ENCODE measurements around the gene INHBB.
"Not testable (repeated sequence)": the region's sequence is repeated elsewhere in the genome, so short reads cannot be mapped to it uniquely, and the experiment has no call there.

INHBB gene

GRCh38 chr2:120376679-120377640 is 31.0 kb downstream of the INHBB start:
- in situ Hi-C loops (cut with MboI; ENCODE audit: low sequenced_read_pairs): no loop called here

- in situ Hi-C loops (cut with MboI; ENCODE audit: low sequenced_read_pairs): no loop called here
Observed at GRCh38 chr2:120378605-120379004, 32.7 kb downstream of the INHBB start.

- in situ Hi-C loops (cut with MboI; ENCODE audit: low sequenced_read_pairs): no loop called here
Observed at GRCh38 chr2:120379916-120380893, 34.3 kb downstream of the INHBB start.

GRCh38 chr2:120381192-120381591 is 35.3 kb downstream of the INHBB start:
- in situ Hi-C loops (cut with MboI; ENCODE audit: low sequenced_read_pairs): no loop called here

GRCh38 chr2:120381661-120382060 is 35.7 kb downstream of the INHBB start:
- in situ Hi-C loops (cut with MboI; ENCODE audit: low sequenced_read_pairs): no loop called here

- in situ Hi-C loops (cut with MboI; ENCODE audit: low sequenced_read_pairs): no loop called here
Observed at GRCh38 chr2:120382541-120383144, 36.7 kb downstream of the INHBB start.

GRCh38 chr2:120383191-120383590 is 37.3 kb downstream of the INHBB start:
- in situ Hi-C loops (cut with MboI; ENCODE audit: low sequenced_read_pairs): no loop called here

GRCh38 chr2:120383631-120384340 is 37.9 kb downstream of the INHBB start:
- in situ Hi-C loops (cut with MboI; ENCODE audit: low sequenced_read_pairs): no loop called here

- in situ Hi-C loops (cut with MboI; ENCODE audit: low sequenced_read_pairs): no loop called here
Observed at GRCh38 chr2:120384486-120385354, 38.8 kb downstream of the INHBB start.

GRCh38 chr2:120385355-120386127 is 39.6 kb downstream of the INHBB start:
- in situ Hi-C loops (cut with MboI; ENCODE audit: low sequenced_read_pairs): no loop called here

- in situ Hi-C loops (cut with MboI; ENCODE audit: low sequenced_read_pairs): no loop called here
Observed at GRCh38 chr2:120388222-120389035, 42.5 kb downstream of the INHBB start.

GRCh38 chr2:120389036-120389391 is 43.1 kb downstream of the INHBB start:
- in situ Hi-C loops (cut with MboI; ENCODE audit: low sequenced_read_pairs): no loop called here

- in situ Hi-C loops (cut with MboI; ENCODE audit: low sequenced_read_pairs): no loop called here
Observed at GRCh38 chr2:120390381-120391055, 44.6 kb downstream of the INHBB start.

- in situ Hi-C loops (cut with MboI; ENCODE audit: low sequenced_read_pairs): not testable (repeated sequence)
Observed at GRCh38 chr2:120391382-120391781, 45.4 kb downstream of the INHBB start.

- in situ Hi-C loops (cut with MboI; ENCODE audit: low sequenced_read_pairs): no loop called here
Observed at GRCh38 chr2:120391911-120392665, 46.2 kb downstream of the INHBB start.

GRCh38 chr2:120392923-120393322 is 47.0 kb downstream of the INHBB start:
- in situ Hi-C loops (cut with MboI; ENCODE audit: low sequenced_read_pairs): no loop called here

GRCh38 chr2:120393456-120393855 is 47.5 kb downstream of the INHBB start:
- in situ Hi-C loops (cut with MboI; ENCODE audit: low sequenced_read_pairs): no loop called here

All from HL-60/S4 (cell line).